Type B pancreatic cell (in vitro differentiated cells): Measurements from ENCODE around the gene NBAS. TPM values are rescaled to one million over a fixed set of nuclear protein-coding genes. Genes with fewer than 3 reads are reported as not detected.
"Not testable (repeated sequence)": the region's sequence is repeated elsewhere in the genome, so short reads cannot be mapped to it uniquely, and the experiment has no call there.

Experiments used
- DNase-seq: peaks from one replicate; pipeline ENCODE4 v3.0.0; 2021; ENCODE audit warnings: mixed read lengths; ENCODE audit not compliant: unreplicated experiment; ENCODE audit errors: extremely low spot score
- H3K27ac Mint-ChIP-seq: 2 replicates; pipeline ENCODE4 v1.8.0; 2021; ENCODE audit warnings: mild to moderate bottlenecking, mixed read lengths
- H3K27me3 Mint-ChIP-seq: 2 replicates; pipeline ENCODE4 v1.8.0; 2021; ENCODE audit warnings: mixed read lengths
- H3K36me3 Mint-ChIP-seq: 2 replicates; pipeline ENCODE4 v1.8.0; 2021; ENCODE audit warnings: mixed read lengths
- H3K4me1 Mint-ChIP-seq: one replicate; pipeline ENCODE4 v1.8.0; 2021; ENCODE audit warnings: mixed read lengths; ENCODE audit not compliant: unreplicated experiment
- H3K4me3 Mint-ChIP-seq: 2 replicates; pipeline ENCODE4 v1.8.0; 2021; ENCODE audit warnings: mild to moderate bottlenecking, mixed read lengths
- H3K9me3 Mint-ChIP-seq: 2 replicates; pipeline ENCODE4 v1.8.0; 2021; ENCODE audit warnings: mixed read lengths
- total RNA-seq: library from RNA; stranded (reverse); gene quantifications from 2 replicates; pipeline ENCODE4 v1.2.1, GENCODE V29; 2021; ENCODE audit warnings: low replicate concordance
- TF ChIP-seq, protein P1 (sequence below): fragments of 200-600 bp; sonication (generic); conservative IDR thresholded peaks from 2 replicates; pipeline ENCODE4 v1.5.0; 2021; ENCODE audit warnings: antibody characterized with exemption, mild to moderate bottlenecking

Gene NBAS
- total RNA-seq, 1 donor from 2014 or later = 53.5 TPM

DNA sequence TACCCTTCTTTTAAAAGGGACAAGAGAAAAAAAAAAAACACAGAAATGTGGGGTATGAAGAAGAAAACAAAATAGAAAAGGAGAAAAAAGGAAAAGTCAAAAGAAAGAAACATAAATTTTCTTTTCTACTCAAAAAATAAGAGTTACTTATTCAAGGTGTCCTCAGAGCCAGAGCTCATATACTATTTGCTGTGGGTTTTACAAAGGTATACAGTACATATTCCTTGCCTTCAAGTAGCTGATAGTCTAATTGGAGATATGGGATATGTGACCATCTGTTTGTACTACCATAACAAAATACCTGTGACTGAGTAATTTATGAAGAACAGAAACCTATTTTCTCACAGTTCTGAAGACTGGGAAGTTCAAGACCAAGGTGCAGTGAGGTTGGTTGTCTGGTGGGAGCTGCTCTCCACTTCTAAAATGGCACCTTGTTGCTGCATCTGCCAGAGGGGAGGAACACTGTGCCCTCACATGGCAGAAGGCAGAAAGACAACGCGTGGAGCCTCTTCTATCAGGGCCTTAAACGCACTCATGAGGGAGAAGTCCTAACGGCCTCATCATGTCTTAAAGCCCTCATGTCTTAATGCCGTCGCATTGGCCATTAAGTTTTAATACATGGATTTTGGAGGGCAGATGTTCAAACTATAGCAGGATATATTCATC lies 33.9 kb downstream of the NBAS start:
- no peaks in the 10 kb centered on the region for H3K4me1 Mint-ChIP-seq
- no peak overlapping the region for H3K4me3 Mint-ChIP-seq
- H3K27me3 Mint-ChIP-seq = no peaks in the 10 kb centered on the region
- no peak for DNase-seq
- H3K9me3 Mint-ChIP-seq = no peaks in the 10 kb centered on the region
- H3K36me3 Mint-ChIP-seq = peaks cover 40% of the 10 kb centered on the region
- no peak overlapping the region for H3K27ac Mint-ChIP-seq
- TF ChIP-seq, protein P1, sequence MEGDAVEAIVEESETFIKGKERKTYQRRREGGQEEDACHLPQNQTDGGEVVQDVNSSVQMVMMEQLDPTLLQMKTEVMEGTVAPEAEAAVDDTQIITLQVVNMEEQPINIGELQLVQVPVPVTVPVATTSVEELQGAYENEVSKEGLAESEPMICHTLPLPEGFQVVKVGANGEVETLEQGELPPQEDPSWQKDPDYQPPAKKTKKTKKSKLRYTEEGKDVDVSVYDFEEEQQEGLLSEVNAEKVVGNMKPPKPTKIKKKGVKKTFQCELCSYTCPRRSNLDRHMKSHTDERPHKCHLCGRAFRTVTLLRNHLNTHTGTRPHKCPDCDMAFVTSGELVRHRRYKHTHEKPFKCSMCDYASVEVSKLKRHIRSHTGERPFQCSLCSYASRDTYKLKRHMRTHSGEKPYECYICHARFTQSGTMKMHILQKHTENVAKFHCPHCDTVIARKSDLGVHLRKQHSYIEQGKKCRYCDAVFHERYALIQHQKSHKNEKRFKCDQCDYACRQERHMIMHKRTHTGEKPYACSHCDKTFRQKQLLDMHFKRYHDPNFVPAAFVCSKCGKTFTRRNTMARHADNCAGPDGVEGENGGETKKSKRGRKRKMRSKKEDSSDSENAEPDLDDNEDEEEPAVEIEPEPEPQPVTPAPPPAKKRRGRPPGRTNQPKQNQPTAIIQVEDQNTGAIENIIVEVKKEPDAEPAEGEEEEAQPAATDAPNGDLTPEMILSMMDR = no peak

DNA sequence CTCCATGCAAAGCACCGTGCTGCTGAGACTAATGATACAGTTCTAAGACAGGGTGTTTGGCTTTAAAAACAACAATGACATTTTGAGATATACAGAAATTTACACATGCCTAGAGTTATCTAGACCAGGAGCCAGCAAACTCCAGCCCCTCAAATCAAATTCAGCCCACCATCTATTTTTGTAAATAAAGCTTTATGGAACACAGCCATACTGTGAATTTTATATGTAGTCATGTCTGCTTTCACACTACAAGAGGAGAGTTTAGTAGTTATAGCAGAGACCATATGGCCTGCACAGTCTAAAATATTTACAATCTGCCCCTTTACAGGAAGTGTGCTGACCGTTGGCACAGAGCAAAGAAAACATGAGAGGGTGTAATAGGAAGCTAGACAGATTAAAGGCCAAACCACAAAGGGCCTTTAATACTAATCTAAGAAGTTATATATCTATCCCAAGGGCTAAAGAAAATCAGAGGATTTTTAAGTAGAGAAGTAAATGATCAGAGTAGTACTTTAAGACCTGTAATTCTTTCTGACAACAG lies 39.4 kb downstream of the NBAS start:
- Mint-ChIP-seq H3K4me1 (no peaks in the 10 kb centered on the region), H3K27me3 (no peaks in the 10 kb centered on the region), H3K9me3 (no peaks in the 10 kb centered on the region), H3K36me3 (peaks cover 39% of the 10 kb centered on the region), H3K27ac (no peak overlapping the region), H3K4me3 (no peak overlapping the region)
- DNase-seq = no peak
- TF ChIP-seq, protein P1 = no peak

DNA sequence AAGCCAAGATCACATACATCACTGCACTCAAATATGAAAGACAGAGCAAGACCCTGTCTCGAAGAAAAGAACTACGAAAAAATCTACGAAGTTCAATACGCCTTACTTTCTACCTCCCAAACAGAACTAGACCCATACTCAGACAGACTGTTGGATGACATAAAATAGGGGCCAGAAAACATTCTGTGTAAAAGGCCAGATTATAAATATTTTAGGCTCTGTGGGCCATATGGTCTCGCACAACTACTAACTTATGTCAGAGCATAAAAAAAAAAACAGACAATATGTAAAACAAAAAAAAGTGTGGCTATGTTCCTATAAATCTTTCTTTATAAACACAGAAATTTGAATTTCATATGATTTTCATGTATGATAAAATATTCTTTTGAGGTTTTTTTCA lies 40.8 kb downstream of the NBAS start:
- H3K4me1 Mint-ChIP-seq = no peaks in the 10 kb centered on the region
- no peaks in the 10 kb centered on the region for H3K9me3 Mint-ChIP-seq
- TF ChIP-seq, protein P1 = no peak
- no peaks in the 10 kb centered on the region for H3K27me3 Mint-ChIP-seq
- no peak for DNase-seq
- H3K4me3 Mint-ChIP-seq = no peak overlapping the region
- H3K36me3 Mint-ChIP-seq = peaks cover 29% of the 10 kb centered on the region
- no peak overlapping the region for H3K27ac Mint-ChIP-seq

DNA sequence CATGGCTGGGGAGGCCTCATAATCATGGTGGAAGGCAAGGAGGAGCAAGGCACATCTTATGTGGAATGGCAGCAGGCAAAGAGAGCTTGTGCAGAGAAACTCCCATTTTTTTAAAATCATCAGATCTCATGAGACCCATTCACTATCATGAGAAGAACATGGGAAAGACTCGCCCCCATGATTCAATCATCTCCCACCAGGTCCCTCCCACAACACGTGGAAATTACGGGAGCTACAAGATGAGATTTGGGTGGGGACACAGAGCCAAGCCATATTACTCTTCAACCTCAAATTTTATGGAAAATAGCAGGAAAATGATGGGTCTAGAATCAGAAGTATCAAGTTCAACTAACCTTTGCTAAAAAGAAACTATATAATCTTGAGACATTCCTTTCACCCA lies 42.4 kb downstream of the NBAS start:
- H3K9me3 Mint-ChIP-seq, H3K4me1 Mint-ChIP-seq, DNase-seq, H3K4me3 Mint-ChIP-seq, H3K27me3 Mint-ChIP-seq, H3K27ac Mint-ChIP-seq: not testable (repeated sequence)
- peaks cover 24% of the 10 kb centered on the region for H3K36me3 Mint-ChIP-seq

DNA sequence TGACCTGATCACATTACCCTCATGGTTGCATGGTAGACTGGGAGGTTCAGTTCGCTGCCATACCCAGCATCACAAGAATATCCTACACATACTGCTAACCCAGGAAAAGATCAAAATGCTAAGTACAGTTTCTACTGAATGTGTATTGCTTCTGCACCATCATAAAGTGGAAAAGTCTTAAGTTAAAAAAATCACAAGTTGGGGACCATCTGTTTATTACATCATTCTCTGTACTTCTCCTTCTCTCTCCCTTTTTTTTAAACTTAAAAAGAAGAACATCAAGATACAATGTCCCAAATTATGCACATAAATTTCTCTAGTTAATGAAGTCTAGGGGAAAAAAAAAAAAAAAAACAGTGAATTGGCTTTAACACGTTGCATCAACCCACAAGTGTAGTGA lies 43.3 kb downstream of the NBAS start:
- DNase-seq = no peak

DNA sequence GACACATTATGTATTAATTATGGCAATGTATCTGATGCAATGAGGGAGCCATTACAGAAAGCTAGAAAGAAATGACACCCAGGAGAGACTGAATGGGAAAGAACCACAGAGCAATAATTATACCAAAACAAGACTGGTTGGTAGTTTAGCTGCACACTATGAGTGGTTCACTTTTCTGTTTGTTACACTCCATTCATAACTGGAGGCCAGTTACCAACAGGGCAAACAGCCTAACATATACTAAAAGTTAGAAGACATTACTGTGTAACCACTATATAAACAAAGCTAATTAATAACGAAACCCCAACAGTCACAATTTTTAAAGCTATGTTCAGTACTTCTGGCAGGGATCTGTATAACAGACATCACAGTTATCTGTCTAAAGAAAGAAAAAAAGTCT lies 49.4 kb downstream of the NBAS start:
- H3K36me3 Mint-ChIP-seq = peaks cover 30% of the 10 kb centered on the region
- H3K27ac Mint-ChIP-seq = no peak overlapping the region
- no peaks in the 10 kb centered on the region for H3K27me3 Mint-ChIP-seq
- no peak for DNase-seq
- TF ChIP-seq, protein P1 = no peak
- peaks cover 4% of the 10 kb centered on the region for H3K4me1 Mint-ChIP-seq
- H3K4me3 Mint-ChIP-seq = no peak overlapping the region
- H3K9me3 Mint-ChIP-seq = no peaks in the 10 kb centered on the region

More for the DNA sequence above, 43.3 kb downstream of the NBAS start:
- TF ChIP-seq, protein P1 = no peak
- no peak overlapping the region for H3K4me3 Mint-ChIP-seq
- no peak overlapping the region for H3K27ac Mint-ChIP-seq
- H3K9me3 Mint-ChIP-seq = no peaks in the 10 kb centered on the region
- no peaks in the 10 kb centered on the region for H3K4me1 Mint-ChIP-seq
- H3K27me3 Mint-ChIP-seq = no peaks in the 10 kb centered on the region
- peaks cover 34% of the 10 kb centered on the region for H3K36me3 Mint-ChIP-seq
